ENCODE results near the gene DYNLRB2.

DYNLRB2 gene

GRCh38 chr16:80577485-80578280 is 36.9 kb downstream of the DYNLRB2 start:
- H3K4me2 ChIP-seq (ENCODE audit: low read length) = no peak overlapping the region
- H3K9me3 ChIP-seq (ENCODE audit: control insufficient read depth, low read length) = no peaks in the 10 kb centered on the region
- H2AFZ ChIP-seq = no peak overlapping the region
- no peak overlapping the region for H3K4me3 ChIP-seq (ENCODE audit: low read depth, low read length)
- no peak overlapping the region for H3K27ac ChIP-seq
- no peak for TF ChIP-seq CTCF (IDR thresholded peaks at IDR 0.05)
- no peaks in the 10 kb centered on the region for H3K79me2 ChIP-seq
- no peak overlapping the region for H3K9ac ChIP-seq
- H3K4me1 ChIP-seq = no peaks in the 10 kb centered on the region
- H3K36me3 ChIP-seq (ENCODE audit: control insufficient read depth, insufficient read depth, low read length) = no peaks in the 10 kb centered on the region
- no peaks in the 10 kb centered on the region for H3K27me3 ChIP-seq (ENCODE audit: control insufficient read depth, insufficient read depth, low read length)

- H3K36me3 ChIP-seq (ENCODE audit: control insufficient read depth, insufficient read depth, low read length) = no peaks in the 10 kb centered on the region
- H3K4me2 ChIP-seq (ENCODE audit: low read length) = no peak overlapping the region
- no peaks in the 10 kb centered on the region for H3K9me3 ChIP-seq (ENCODE audit: control insufficient read depth, low read length)
- H2AFZ ChIP-seq = no peak overlapping the region
- no peaks in the 10 kb centered on the region for H3K79me2 ChIP-seq
- no peaks in the 10 kb centered on the region for H3K4me1 ChIP-seq
- no peak for TF ChIP-seq CTCF (IDR thresholded peaks at IDR 0.05)
- no peak overlapping the region for H3K9ac ChIP-seq
- H3K27me3 ChIP-seq (ENCODE audit: control insufficient read depth, insufficient read depth, low read length) = no peaks in the 10 kb centered on the region
- no peak overlapping the region for H3K27ac ChIP-seq
- no peak overlapping the region for H3K4me3 ChIP-seq (ENCODE audit: low read depth, low read length)
These were observed 39.5 kb downstream of the DYNLRB2 start for GRCh38 chr16:80580109-80580832.

GRCh38 chr16:80583466-80583865 is 42.7 kb downstream of the DYNLRB2 start:
- H3K4me3 ChIP-seq (ENCODE audit: low read depth, low read length) = no peak overlapping the region
- H3K4me2 ChIP-seq (ENCODE audit: low read length) = no peak overlapping the region
- no peak overlapping the region for H3K27ac ChIP-seq
- no peaks in the 10 kb centered on the region for H3K27me3 ChIP-seq (ENCODE audit: control insufficient read depth, insufficient read depth, low read length)
- no peaks in the 10 kb centered on the region for H3K9me3 ChIP-seq (ENCODE audit: control insufficient read depth, low read length)
- H3K36me3 ChIP-seq (ENCODE audit: control insufficient read depth, insufficient read depth, low read length) = no peaks in the 10 kb centered on the region
- TF ChIP-seq CTCF (IDR thresholded peaks at IDR 0.05) = no peak
- no peaks in the 10 kb centered on the region for H3K79me2 ChIP-seq
- no peak overlapping the region for H3K9ac ChIP-seq
- H3K4me1 ChIP-seq = no peaks in the 10 kb centered on the region
- H2AFZ ChIP-seq = no peak overlapping the region

GRCh38 chr16:80585764-80586163 is 45.0 kb downstream of the DYNLRB2 start:
- Histone ChIP-seq H3K4me1 (no peaks in the 10 kb centered on the region), H3K36me3 (ENCODE audit: control insufficient read depth, insufficient read depth, low read length) (no peaks in the 10 kb centered on the region), H3K4me3 (ENCODE audit: low read depth, low read length) (no peak overlapping the region), H3K9me3 (ENCODE audit: control insufficient read depth, low read length) (no peaks in the 10 kb centered on the region), H3K9ac (no peak overlapping the region), H3K4me2 (ENCODE audit: low read length) (no peak overlapping the region), H3K79me2 (no peaks in the 10 kb centered on the region), H3K27me3 (ENCODE audit: control insufficient read depth, insufficient read depth, low read length) (no peaks in the 10 kb centered on the region), H3K27ac (no peak overlapping the region), H2AFZ (no peak overlapping the region)
- TF ChIP-seq CTCF (IDR thresholded peaks at IDR 0.05) = no peak

Data from parathyroid adenoma (tissue), 2 donors.